ENCODE results near the gene PRR36. TPM values are rescaled to one million over a fixed set of nuclear protein-coding genes. Genes with fewer than 3 reads are reported as not detected.

Gene PRR36
- total RNA-seq, 2 experiments from 2014 or later: 0.17 TPM; not detected in 1

DNA sequence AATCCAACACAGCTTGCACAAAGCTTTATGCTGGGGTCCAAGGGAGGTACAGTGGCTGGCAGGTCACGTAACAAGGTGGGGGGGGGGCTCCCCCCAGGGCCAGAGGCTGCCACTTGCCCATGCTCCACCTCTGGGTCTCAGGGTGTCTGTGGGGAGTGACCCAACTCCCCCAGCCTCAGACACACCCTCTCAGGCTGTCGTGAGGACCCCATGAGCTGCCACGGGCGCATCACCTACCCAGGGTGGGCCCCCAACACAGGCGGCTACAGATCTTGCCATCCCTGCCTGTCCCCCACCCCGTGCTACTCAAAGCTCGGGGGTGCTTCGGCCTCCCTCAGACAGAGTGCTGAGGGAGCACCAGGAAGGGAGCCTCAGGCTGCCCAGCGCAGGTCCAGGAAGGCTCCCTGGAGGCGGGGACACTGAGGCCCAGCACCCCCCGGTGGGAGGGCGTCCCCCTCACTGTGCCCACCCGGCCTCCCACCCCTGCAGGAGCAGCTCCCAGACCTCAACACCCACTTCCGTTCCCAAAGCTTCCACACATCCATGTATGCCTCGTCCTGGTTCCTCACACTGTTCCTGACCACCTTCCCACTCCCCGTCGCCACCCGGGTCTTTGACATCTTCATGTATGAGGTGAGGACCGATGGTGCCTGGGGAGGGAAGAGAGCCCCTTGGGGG lies 23.1 kb downstream of the PRR36 start:
- Histone ChIP-seq H3K79me2 (ENCODE audit: insufficient read depth, low read depth, low read length) (no peaks in the 10 kb centered on the region), H2AFZ (ENCODE audit: low read length) (no peak overlapping the region), H3K27ac (ENCODE audit: low read depth, low read length, poor library complexity, severe bottlenecking) (no peak overlapping the region), H4K20me1 (ENCODE audit: insufficient read depth, low read length) (no peaks in the 10 kb centered on the region), H3K4me2 (ENCODE audit: low read length) (no peak overlapping the region), H3K9me3 (ENCODE audit: low read length) (no peaks in the 10 kb centered on the region), H3K4me3 (ENCODE audit: low read depth, low read length, poor library complexity, severe bottlenecking) (no peak overlapping the region), H3K4me1 (ENCODE audit: insufficient read depth, low read length, poor library complexity, severe bottlenecking) (no peaks in the 10 kb centered on the region), H3K9me2 (ENCODE audit: insufficient read depth, low read length) (no peaks in the 10 kb centered on the region), H3K36me3 (ENCODE audit: insufficient read depth, low read length) (no peaks in the 10 kb centered on the region)
- ChIA-PET POLR2A (no interaction called here), CTCF (ENCODE audit: unreplicated experiment) (no interaction called here)
- DNase-seq (ENCODE audit: low spot score): no peak
- no peak for TF ChIP-seq EZH2phosphoT487 (IDR thresholded peaks at IDR 0.05; ENCODE audit: borderline replicate concordance, low read depth, low read length)
- TF ChIP-seq CTCF (conservative IDR thresholded peaks at IDR 0.05; ENCODE audit: low read length): no peak
- intact Hi-C loops (cut with micrococcal nuclease; ENCODE audit: unreplicated experiment): loop anchor here (5.0 kb wide), 1 partner anchor 91 kb away; the partner anchor contains the start of gene TIMM44
- BruUV-seq (replicated peaks): no TSS peak

DNA sequence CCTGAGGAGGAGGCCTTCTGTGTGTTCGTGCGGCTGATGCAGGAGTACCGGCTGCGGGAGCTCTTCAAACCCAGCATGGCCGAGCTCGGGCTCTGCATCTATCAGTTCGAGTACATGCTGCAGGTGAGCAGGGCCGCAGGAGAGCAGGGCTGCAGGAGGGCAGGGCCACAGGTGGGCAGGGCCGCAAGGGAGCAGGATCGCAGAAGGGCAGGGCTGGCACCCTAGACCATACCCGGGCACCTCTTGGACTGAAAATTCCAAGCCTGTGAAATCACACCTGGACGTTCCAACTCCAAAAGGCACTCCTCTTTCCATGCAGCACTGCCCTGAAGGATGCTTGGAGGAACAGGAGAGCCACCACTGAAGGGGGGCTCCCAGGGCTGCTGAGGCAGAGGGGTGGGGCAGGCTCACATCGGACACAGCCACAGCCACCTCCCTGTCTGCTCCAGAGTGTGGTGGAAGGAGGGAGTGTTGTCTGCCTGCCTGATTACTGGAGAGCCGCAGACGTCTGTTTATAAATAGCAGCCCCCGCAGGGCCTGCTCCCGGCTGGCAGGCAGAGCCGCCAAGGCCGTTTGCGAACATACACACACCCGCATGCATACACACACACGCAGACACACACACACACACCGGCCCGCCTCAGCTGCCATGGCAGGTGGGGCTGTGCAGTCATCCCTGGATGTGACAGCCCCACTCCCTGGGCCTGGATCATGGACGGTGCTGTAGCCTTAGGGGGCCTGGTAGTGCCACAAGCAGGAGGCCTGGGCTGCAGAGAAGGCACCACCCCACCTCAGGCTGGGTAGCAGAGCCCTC lies 24.0 kb downstream of the PRR36 start:
- no peak overlapping the region for H3K27ac ChIP-seq (ENCODE audit: low read depth, low read length, poor library complexity, severe bottlenecking)
- ChIA-PET POLR2A (no interaction called here), CTCF (ENCODE audit: unreplicated experiment) (no interaction called here)
- intact Hi-C loops (cut with micrococcal nuclease; ENCODE audit: unreplicated experiment): loop anchor here (5.0 kb wide), 1 partner anchor 92 kb away; the partner anchor contains the start of gene TIMM44
- no peak for TF ChIP-seq EZH2phosphoT487 (IDR thresholded peaks at IDR 0.05; ENCODE audit: borderline replicate concordance, low read depth, low read length)
- no peak for TF ChIP-seq CTCF (conservative IDR thresholded peaks at IDR 0.05; ENCODE audit: low read length)
- no peaks in the 10 kb centered on the region for H3K36me3 ChIP-seq (ENCODE audit: insufficient read depth, low read length)
- H3K79me2 ChIP-seq (ENCODE audit: insufficient read depth, low read depth, low read length): no peaks in the 10 kb centered on the region
- no peak overlapping the region for H3K4me2 ChIP-seq (ENCODE audit: low read length)
- H3K4me3 ChIP-seq (ENCODE audit: low read depth, low read length, poor library complexity, severe bottlenecking): no peak overlapping the region
- no peak overlapping the region for H2AFZ ChIP-seq (ENCODE audit: low read length)
- no peaks in the 10 kb centered on the region for H3K4me1 ChIP-seq (ENCODE audit: insufficient read depth, low read length, poor library complexity, severe bottlenecking)
- no peaks in the 10 kb centered on the region for H3K9me3 ChIP-seq (ENCODE audit: low read length)
- no TSS peak for BruUV-seq (replicated peaks)
- DNase-seq (ENCODE audit: low spot score): no peak
- no peaks in the 10 kb centered on the region for H4K20me1 ChIP-seq (ENCODE audit: insufficient read depth, low read length)
- no peaks in the 10 kb centered on the region for H3K9me2 ChIP-seq (ENCODE audit: insufficient read depth, low read length)

GRCh38 chr19:7849631-7849999 lies 24.6 kb downstream of the PRR36 start:
- H3K4me1 ChIP-seq (ENCODE audit: insufficient read depth, low read length, poor library complexity, severe bottlenecking): no peaks in the 10 kb centered on the region
- no TSS peak for BruUV-seq (replicated peaks)
- DNase-seq (ENCODE audit: low spot score): no peak
- H4K20me1 ChIP-seq (ENCODE audit: insufficient read depth, low read length): no peaks in the 10 kb centered on the region
- no peak overlapping the region for H3K4me3 ChIP-seq (ENCODE audit: low read depth, low read length, poor library complexity, severe bottlenecking)
- H3K79me2 ChIP-seq (ENCODE audit: insufficient read depth, low read depth, low read length): no peaks in the 10 kb centered on the region
- H3K27ac ChIP-seq (ENCODE audit: low read depth, low read length, poor library complexity, severe bottlenecking): no peak overlapping the region
- ChIA-PET POLR2A (no interaction called here), CTCF (ENCODE audit: unreplicated experiment) (no interaction called here)
- H3K36me3 ChIP-seq (ENCODE audit: insufficient read depth, low read length): no peaks in the 10 kb centered on the region
- intact Hi-C loops (cut with micrococcal nuclease; ENCODE audit: unreplicated experiment): no loop called here
- no peaks in the 10 kb centered on the region for H3K9me2 ChIP-seq (ENCODE audit: insufficient read depth, low read length)
- no peak overlapping the region for H3K4me2 ChIP-seq (ENCODE audit: low read length)
- TF ChIP-seq EZH2phosphoT487 (IDR thresholded peaks at IDR 0.05; ENCODE audit: borderline replicate concordance, low read depth, low read length) (no peak), CTCF (conservative IDR thresholded peaks at IDR 0.05; ENCODE audit: low read length) (no peak)
- no peaks in the 10 kb centered on the region for H3K9me3 ChIP-seq (ENCODE audit: low read length)
- H2AFZ ChIP-seq (ENCODE audit: low read length): no peak overlapping the region

All from OCI-LY7 (cell line).